ENCODE measurements around the gene UCN. TPM values are rescaled to one million over a fixed set of nuclear protein-coding genes. Genes with fewer than 3 reads are reported as not detected.

The UCN gene
- total and polyA plus RNA-seq, 4 donors = 0.25 to 0.83 (median 0.42) TPM; not detected in 1

DNA sequence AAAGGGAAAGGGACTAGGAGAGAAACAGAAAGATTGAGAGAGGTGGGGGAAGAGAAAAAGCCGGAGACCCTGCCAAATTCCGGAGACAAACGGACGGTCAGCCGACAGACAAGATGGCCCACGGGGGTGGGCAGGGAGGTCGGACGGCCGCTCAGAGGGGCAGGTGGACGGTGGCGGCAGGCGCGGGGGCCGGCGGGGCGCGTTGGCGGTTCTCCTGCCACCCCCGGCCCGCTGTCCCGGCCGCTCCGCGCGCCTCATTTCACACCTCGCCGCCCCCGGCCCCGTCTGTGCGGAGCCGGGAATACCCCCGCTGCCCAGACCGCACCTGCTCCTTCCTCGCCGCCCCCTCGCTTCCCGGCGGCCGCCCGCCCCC lies 46.3 kb downstream of the UCN start (continued):
- TF ChIP-seq, protein P1, sequence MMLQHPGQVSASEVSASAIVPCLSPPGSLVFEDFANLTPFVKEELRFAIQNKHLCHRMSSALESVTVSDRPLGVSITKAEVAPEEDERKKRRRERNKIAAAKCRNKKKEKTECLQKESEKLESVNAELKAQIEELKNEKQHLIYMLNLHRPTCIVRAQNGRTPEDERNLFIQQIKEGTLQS (IDR thresholded peaks at IDR 0.05) = no peak
- TF ChIP-seq, protein P2, sequence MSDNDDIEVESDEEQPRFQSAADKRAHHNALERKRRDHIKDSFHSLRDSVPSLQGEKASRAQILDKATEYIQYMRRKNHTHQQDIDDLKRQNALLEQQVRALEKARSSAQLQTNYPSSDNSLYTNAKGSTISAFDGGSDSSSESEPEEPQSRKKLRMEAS (IDR thresholded peaks at IDR 0.05) = no peak
- TF ChIP-seq, protein P3, sequence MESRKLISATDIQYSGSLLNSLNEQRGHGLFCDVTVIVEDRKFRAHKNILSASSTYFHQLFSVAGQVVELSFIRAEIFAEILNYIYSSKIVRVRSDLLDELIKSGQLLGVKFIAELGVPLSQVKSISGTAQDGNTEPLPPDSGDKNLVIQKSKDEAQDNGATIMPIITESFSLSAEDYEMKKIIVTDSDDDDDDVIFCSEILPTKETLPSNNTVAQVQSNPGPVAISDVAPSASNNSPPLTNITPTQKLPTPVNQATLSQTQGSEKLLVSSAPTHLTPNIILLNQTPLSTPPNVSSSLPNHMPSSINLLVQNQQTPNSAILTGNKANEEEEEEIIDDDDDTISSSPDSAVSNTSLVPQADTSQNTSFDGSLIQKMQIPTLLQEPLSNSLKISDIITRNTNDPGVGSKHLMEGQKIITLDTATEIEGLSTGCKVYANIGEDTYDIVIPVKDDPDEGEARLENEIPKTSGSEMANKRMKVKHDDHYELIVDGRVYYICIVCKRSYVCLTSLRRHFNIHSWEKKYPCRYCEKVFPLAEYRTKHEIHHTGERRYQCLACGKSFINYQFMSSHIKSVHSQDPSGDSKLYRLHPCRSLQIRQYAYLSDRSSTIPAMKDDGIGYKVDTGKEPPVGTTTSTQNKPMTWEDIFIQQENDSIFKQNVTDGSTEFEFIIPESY (IDR thresholded peaks at IDR 0.05) = no peak

DNA sequence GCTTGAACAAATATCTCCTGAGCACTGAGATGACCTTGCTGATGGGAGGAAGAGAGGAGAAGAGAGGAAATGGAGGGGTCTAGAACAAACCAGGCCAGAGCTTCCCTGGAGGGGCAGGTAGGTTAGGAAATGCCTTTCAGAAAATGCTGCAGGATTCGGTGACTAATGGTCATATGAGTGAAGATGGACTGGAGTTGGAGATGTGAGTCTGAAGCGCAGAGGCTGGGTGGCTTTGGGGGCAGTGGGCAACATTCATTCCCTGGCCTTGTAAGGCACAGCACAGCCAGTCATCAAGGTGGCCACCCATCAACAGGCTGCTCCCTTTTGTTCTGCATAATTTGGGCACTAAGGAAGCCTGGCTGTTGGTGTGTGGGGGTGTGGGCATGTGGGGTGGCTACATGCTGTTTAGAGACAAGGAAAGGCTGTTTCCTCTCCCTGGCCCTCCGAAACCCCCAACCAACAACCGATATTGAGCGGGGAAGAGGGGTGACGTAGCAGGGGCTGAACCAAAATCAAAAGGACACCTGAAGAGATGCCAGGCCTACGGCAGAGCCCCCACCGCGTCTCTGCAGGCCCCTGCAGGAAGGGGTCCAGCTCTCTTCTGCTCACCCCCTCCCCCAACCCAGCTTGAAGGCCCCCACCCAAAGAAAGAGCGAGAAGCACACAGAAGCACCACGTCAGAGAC lies 46.9 kb downstream of the UCN start:
- Histone ChIP-seq H3K27me3 (ENCODE audit: control insufficient read depth in 4 of 4, insufficient read depth in 4 of 4, low read length in 3 of 4) (peaks cover 0 to 22% (median 3%) of the 10 kb centered on the region in 4 donors), H3K4me3 (ENCODE audit: low read depth in 1 of 3, low read length in 3 of 3) (no peak overlapping the region), H3K27ac (ENCODE audit: low read depth in 1 of 2, low read length in 2 of 2) (no peak overlapping the region), H3K4me1 (ENCODE audit: control insufficient read depth in 4 of 4, insufficient read depth in 4 of 4, low read length in 3 of 4) (peaks cover 10 to 35% (median 22%) of the 10 kb centered on the region in 4 donors), H3K9me3 (ENCODE audit: control insufficient read depth in 4 of 4, low read length in 3 of 4) (no peaks in the 10 kb centered on the region), H3K36me3 (ENCODE audit: control insufficient read depth in 4 of 4, insufficient read depth in 3 of 4, low read depth in 1 of 4, low read length in 3 of 4) (no peaks in the 10 kb centered on the region), H3K9ac (ENCODE audit: low read depth in 1 of 2, low read length in 2 of 2) (no peak overlapping the region)
- no peak for TF ChIP-seq FOXA1 (IDR thresholded peaks at IDR 0.05)
- no peak for TF ChIP-seq EGR1 (IDR thresholded peaks at IDR 0.05; ENCODE audit: low read depth in 2 of 2)
- TF ChIP-seq, protein P4, sequence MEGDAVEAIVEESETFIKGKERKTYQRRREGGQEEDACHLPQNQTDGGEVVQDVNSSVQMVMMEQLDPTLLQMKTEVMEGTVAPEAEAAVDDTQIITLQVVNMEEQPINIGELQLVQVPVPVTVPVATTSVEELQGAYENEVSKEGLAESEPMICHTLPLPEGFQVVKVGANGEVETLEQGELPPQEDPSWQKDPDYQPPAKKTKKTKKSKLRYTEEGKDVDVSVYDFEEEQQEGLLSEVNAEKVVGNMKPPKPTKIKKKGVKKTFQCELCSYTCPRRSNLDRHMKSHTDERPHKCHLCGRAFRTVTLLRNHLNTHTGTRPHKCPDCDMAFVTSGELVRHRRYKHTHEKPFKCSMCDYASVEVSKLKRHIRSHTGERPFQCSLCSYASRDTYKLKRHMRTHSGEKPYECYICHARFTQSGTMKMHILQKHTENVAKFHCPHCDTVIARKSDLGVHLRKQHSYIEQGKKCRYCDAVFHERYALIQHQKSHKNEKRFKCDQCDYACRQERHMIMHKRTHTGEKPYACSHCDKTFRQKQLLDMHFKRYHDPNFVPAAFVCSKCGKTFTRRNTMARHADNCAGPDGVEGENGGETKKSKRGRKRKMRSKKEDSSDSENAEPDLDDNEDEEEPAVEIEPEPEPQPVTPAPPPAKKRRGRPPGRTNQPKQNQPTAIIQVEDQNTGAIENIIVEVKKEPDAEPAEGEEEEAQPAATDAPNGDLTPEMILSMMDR (IDR thresholded peaks at IDR 0.05; ENCODE audit: low read depth, low read length, missing input control) = no peak
- TF ChIP-seq RXRA (IDR thresholded peaks at IDR 0.05) = no peak
- no peak for TF ChIP-seq HNF4A (conservative IDR thresholded peaks at IDR 0.05)
- no peak for TF ChIP-seq RAD21 (IDR thresholded peaks at IDR 0.05)
- TF ChIP-seq, protein P1 (IDR thresholded peaks at IDR 0.05) = no peak
- TF ChIP-seq, protein P2 (IDR thresholded peaks at IDR 0.05) = no peak
- no peak for TF ChIP-seq TAF1 (conservative IDR thresholded peaks at IDR 0.05)
- no peak for TF ChIP-seq SP1 (IDR thresholded peaks at IDR 0.05)
- TF ChIP-seq NR2F2 (IDR thresholded peaks at IDR 0.05) = no peak
- no peak for TF ChIP-seq GABPA (IDR thresholded peaks at IDR 0.05 in 1 of 2, conservative IDR thresholded peaks at IDR 0.05 in 1 of 2)
- TF ChIP-seq, protein P5, sequence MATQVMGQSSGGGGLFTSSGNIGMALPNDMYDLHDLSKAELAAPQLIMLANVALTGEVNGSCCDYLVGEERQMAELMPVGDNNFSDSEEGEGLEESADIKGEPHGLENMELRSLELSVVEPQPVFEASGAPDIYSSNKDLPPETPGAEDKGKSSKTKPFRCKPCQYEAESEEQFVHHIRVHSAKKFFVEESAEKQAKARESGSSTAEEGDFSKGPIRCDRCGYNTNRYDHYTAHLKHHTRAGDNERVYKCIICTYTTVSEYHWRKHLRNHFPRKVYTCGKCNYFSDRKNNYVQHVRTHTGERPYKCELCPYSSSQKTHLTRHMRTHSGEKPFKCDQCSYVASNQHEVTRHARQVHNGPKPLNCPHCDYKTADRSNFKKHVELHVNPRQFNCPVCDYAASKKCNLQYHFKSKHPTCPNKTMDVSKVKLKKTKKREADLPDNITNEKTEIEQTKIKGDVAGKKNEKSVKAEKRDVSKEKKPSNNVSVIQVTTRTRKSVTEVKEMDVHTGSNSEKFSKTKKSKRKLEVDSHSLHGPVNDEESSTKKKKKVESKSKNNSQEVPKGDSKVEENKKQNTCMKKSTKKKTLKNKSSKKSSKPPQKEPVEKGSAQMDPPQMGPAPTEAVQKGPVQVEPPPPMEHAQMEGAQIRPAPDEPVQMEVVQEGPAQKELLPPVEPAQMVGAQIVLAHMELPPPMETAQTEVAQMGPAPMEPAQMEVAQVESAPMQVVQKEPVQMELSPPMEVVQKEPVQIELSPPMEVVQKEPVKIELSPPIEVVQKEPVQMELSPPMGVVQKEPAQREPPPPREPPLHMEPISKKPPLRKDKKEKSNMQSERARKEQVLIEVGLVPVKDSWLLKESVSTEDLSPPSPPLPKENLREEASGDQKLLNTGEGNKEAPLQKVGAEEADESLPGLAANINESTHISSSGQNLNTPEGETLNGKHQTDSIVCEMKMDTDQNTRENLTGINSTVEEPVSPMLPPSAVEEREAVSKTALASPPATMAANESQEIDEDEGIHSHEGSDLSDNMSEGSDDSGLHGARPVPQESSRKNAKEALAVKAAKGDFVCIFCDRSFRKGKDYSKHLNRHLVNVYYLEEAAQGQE (IDR thresholded peaks at IDR 0.05) = no peak
- TF ChIP-seq JUND (IDR thresholded peaks at IDR 0.05) = no peak
- no peak for TF ChIP-seq YY1 (IDR thresholded peaks at IDR 0.05)
- TF ChIP-seq FOXA2 (IDR thresholded peaks at IDR 0.05) = no peak
- TF ChIP-seq, protein P3 (IDR thresholded peaks at IDR 0.05) = no peak
- no peak for TF ChIP-seq HNF4G (IDR thresholded peaks at IDR 0.05)
- WGBS = 54% methylated on average over 11 of the region's 11 CpGs
- no peak for DNase-seq (ENCODE audit: low spot score)

Measured in liver (tissue), 9 donors.